Glutamatergic neuron (in vitro differentiated cells): ENCODE measurements around the gene TYW1. TPM values are rescaled to one million over a fixed set of nuclear protein-coding genes. Genes with fewer than 3 reads are reported as not detected.
A peak's percentile ranks its signal among the peaks of the same experiment; 100 is the strongest.
"Not testable (repeated sequence)": the region's sequence is repeated elsewhere in the genome, so short reads cannot be mapped to it uniquely, and the experiment has no call there.

Experiments used
- DNase-seq: peaks from one replicate; pipeline ENCODE4 v3.0.0; 2022
- H3K27ac Mint-ChIP-seq: one replicate; pipeline ENCODE4 v1.8.0; 2020; ENCODE audit warnings: mild to moderate bottlenecking, mixed read lengths, inconsistent platforms; ENCODE audit not compliant: unreplicated experiment
- H3K27me3 Mint-ChIP-seq: one replicate; pipeline ENCODE4 v1.8.0; 2020; ENCODE audit warnings: mild to moderate bottlenecking, moderate library complexity, mixed read lengths, inconsistent platforms; ENCODE audit not compliant: unreplicated experiment
- H3K36me3 Mint-ChIP-seq: one replicate; pipeline ENCODE4 v1.8.0; 2020; ENCODE audit warnings: mild to moderate bottlenecking, mixed read lengths, inconsistent platforms; ENCODE audit not compliant: unreplicated experiment
- H3K4me1 Mint-ChIP-seq: one replicate; pipeline ENCODE4 v1.8.0; 2020; ENCODE audit warnings: mild to moderate bottlenecking, low read depth, mixed read lengths, inconsistent platforms; ENCODE audit not compliant: unreplicated experiment
- H3K4me3 Mint-ChIP-seq: one replicate; pipeline ENCODE4 v1.8.0; 2020; ENCODE audit warnings: mild to moderate bottlenecking, mixed read lengths, inconsistent platforms; ENCODE audit not compliant: unreplicated experiment
- H3K9me3 Mint-ChIP-seq: one replicate; pipeline ENCODE4 v1.8.0; 2020; ENCODE audit warnings: mild to moderate bottlenecking, moderate library complexity, mixed read lengths, inconsistent platforms; ENCODE audit not compliant: unreplicated experiment
- CTCF ChIP-seq: fragments of 200-600 bp; sonication (generic); IDR thresholded peaks from one replicate; pipeline ENCODE4 v1.5.0; 2021; ENCODE audit not compliant: partially characterized antibody, unreplicated experiment
- total RNA-seq: library from RNA; stranded (reverse); fragmentation: NEBNext Ultra II Directional; extraction: Animal tissue kit (Norgen Biotek cat#: 25700); gene quantifications from one replicate; pipeline ENCODE4 v1.2.1, GENCODE V29; 2021; ENCODE audit not compliant: unreplicated experiment

TYW1 gene
- total RNA-seq, 1 donor from 2014 or later: 17.7 TPM

- H3K4me3 Mint-ChIP-seq: no peak overlapping the region
- H3K36me3 Mint-ChIP-seq: peaks cover 7% of the 10 kb centered on the region
- no peak for TF ChIP-seq CTCF
- no peak for DNase-seq
- H3K4me1 Mint-ChIP-seq: peaks cover 23% of the 10 kb centered on the region
- H3K27ac Mint-ChIP-seq: peak overlapping the region; percentile 40
- H3K27me3 Mint-ChIP-seq: peaks cover 4% of the 10 kb centered on the region
- H3K9me3 Mint-ChIP-seq: peaks cover 10% of the 10 kb centered on the region
Measured at GRCh38 chr7:66960192-66960591, 36.4 kb upstream of the TYW1 start.

- Mint-ChIP-seq H3K36me3 (peaks cover 7% of the 10 kb centered on the region), H3K4me3 (no peak overlapping the region)
Measured at GRCh38 chr7:66961096-66961495, 35.5 kb upstream of the TYW1 start.

GRCh38 chr7:66964411-66964810 lies 32.2 kb upstream of the TYW1 start:
- Mint-ChIP-seq H3K4me1 (no peaks in the 10 kb centered on the region), H3K27me3 (peaks cover 2% of the 10 kb centered on the region), H3K4me3 (no peak overlapping the region), H3K36me3 (peaks cover 7% of the 10 kb centered on the region), H3K27ac (no peak overlapping the region), H3K9me3 (peaks cover 4% of the 10 kb centered on the region)
- TF ChIP-seq CTCF: no peak
- no peak for DNase-seq

More at GRCh38 chr7:66961096-66961495, 35.5 kb upstream of the TYW1 start:
- peaks cover 4% of the 10 kb centered on the region for H3K27me3 Mint-ChIP-seq
- H3K9me3 Mint-ChIP-seq: peaks cover 10% of the 10 kb centered on the region
- peaks cover 23% of the 10 kb centered on the region for H3K4me1 Mint-ChIP-seq
- no peak overlapping the region for H3K27ac Mint-ChIP-seq
- no peak for TF ChIP-seq CTCF
- no peak for DNase-seq

GRCh38 chr7:66967029-66967428 lies 29.6 kb upstream of the TYW1 start:
- TF ChIP-seq CTCF: no peak
- peaks cover 5% of the 10 kb centered on the region for H3K27me3 Mint-ChIP-seq
- H3K9me3 Mint-ChIP-seq: peaks cover 6% of the 10 kb centered on the region
- H3K4me3 Mint-ChIP-seq: no peak overlapping the region
- DNase-seq: no peak
- no peak overlapping the region for H3K27ac Mint-ChIP-seq
- no peaks in the 10 kb centered on the region for H3K4me1 Mint-ChIP-seq
- peaks cover 7% of the 10 kb centered on the region for H3K36me3 Mint-ChIP-seq

- not testable (repeated sequence) for H3K4me3 Mint-ChIP-seq, H3K9me3 Mint-ChIP-seq, H3K27me3 Mint-ChIP-seq, H3K4me1 Mint-ChIP-seq, H3K36me3 Mint-ChIP-seq, H3K27ac Mint-ChIP-seq, DNase-seq
Measured at GRCh38 chr7:66969001-66969400, 27.6 kb upstream of the TYW1 start.

GRCh38 chr7:66970310-66970709 lies 26.3 kb upstream of the TYW1 start:
- no peak for DNase-seq
- H3K27ac Mint-ChIP-seq: no peak overlapping the region

More at GRCh38 chr7:66970310-66970709, 26.3 kb upstream of the TYW1 start:
- no peak for TF ChIP-seq CTCF
- H3K9me3 Mint-ChIP-seq: peaks cover 2% of the 10 kb centered on the region
- no peaks in the 10 kb centered on the region for H3K4me1 Mint-ChIP-seq
- peaks cover 4% of the 10 kb centered on the region for H3K27me3 Mint-ChIP-seq
- peaks cover 4% of the 10 kb centered on the region for H3K36me3 Mint-ChIP-seq
- no peak overlapping the region for H3K4me3 Mint-ChIP-seq
